NCI-H2081 (cell line): ENCODE data around the gene RELT.
"Not testable (repeated sequence)": the region's sequence is repeated elsewhere in the genome, so short reads cannot be mapped to it uniquely, and the experiment has no call there.

Experiments used
- DNase-seq, 2 experiments: peaks; one replicate each; lab custom pipeline; 2025; lab: John Stamatoyannopoulos, UW

Gene RELT

DNA sequence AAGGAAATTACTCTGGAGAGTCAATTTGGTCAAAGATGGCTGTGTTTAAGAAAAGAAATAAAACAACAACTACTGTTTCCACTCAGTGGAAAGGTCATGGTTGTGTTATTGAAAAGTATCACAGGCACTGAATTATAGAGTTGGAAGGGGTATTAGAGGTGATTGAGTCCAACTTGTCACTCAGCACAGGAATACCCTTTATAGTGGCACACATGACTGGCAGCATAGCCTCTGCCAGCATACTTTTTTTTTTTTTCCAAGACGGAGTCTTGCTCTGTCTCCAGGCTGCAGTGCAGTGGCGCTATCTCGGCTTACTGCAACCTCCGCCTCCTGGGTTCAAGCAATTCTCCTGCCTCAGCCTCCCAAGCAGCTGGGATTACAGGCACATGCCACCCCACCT, 60.7 kb downstream of the RELT start:
- not testable (repeated sequence) for DNase-seq

DNA sequence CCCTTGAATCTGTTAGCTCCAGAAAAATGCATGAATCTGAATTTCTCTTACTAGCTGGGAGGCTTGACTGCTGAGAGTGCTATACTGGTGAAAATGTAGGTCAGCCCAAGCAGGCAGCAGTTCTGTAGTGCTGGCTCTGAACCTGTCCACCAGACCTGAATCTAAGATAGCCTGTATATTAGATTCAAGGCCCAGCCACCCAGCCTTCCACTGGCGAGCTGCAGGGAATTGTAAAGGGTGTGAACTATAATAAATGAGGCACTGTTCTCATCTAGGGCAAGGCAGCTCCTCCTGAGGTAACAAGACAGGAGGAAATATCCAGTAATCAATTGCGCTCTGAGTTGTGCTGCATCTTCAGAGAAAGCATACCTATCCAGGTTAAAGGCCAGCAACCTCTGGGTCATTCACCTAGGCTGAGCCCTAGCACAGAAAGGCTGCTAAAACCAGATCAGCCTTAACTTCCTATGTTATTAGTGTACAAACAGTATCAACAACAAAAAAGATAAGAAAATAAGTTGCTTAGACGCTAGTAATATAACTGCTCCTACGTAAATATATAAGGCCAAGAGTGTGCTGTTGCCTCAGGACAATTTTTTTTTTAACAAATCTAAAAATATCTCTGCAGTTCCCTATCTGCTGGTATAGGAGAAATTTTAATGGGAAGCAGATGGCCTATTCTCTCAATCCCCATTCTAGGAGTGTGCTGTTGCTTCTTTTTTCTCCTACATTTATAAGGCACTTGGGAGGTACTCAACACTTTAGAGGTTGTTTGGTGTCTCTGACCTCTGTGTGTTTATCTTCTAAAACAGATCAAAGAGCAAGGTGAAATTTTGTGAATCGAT, 63.0 kb downstream of the RELT start:
- DNase-seq, result no peak

GRCh38 chr11:73445980-73446379, 69.8 kb downstream of the RELT start:
- DNase-seq, result no peak

DNA sequence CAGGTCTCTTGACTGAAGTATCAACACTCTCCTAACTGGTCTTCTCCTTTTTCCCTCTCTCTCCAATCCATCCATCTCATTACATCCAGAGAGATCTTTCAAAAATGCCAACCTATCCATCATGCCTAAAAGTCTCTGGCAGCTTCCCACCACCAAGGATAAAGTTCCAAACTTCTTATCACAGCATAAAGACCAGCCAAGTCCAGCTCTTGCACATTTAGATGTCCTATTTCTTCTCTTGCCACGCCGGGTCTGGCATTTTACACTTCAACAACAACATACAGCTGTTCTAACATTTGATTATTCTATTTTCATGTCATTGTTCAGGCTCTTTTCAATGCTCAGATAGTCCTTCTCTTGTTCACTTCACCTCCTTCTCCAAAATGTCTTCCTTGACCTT, 70.6 kb downstream of the RELT start:
- DNase-seq, result no peak
